SU-DHL-6 (cell line): ENCODE results near the gene NUDCD2.

Experiments
- CTCF ChIP-seq: fragments of 200-600 bp; sonication (generic); IDR thresholded peaks from one replicate; pipeline ENCODE4 v1.5.1; 2017; ENCODE audit warnings: antibody characterized with exemption, mild to moderate bottlenecking, low read length, moderate library complexity; ENCODE audit not compliant: insufficient read depth, poor library complexity, severe bottlenecking
- EZH2phosphoT487 ChIP-seq: fragments of 200-600 bp; sonication (generic), shearing (Covaris generic); conservative IDR thresholded peaks from 2 replicates; pipeline ENCODE4 v1.6.1; 2018; ENCODE audit warnings: mild to moderate bottlenecking, antibody characterized with exemption, low read length, moderate library complexity, mixed read lengths

GRCh38 chr5:163498886-163499285 is 39.0 kb upstream of the NUDCD2 start:
- TF ChIP-seq CTCF (no peak), EZH2phosphoT487 (no peak)
